ENCODE data around the gene PRICKLE3.
A peak's percentile ranks its signal among the peaks of the same experiment; 100 is the strongest.

Gene PRICKLE3

GRCh38 chrX:49165901-49166881 lies 20.0 kb downstream of the PRICKLE3 start:
- peak; percentile 62 for DNase-seq (ENCODE audit: low read depth)
- peak overlapping the region; percentile 59 for H3K4me3 ChIP-seq (ENCODE audit: low read length)
- TF ChIP-seq CTCF (conservative IDR thresholded peaks at IDR 0.05; ENCODE audit: low read length), result peak; percentile 21; the same call in 1 of the 2 replicates

- DNase-seq (ENCODE audit: low read depth), result no peak
- H3K4me3 ChIP-seq (ENCODE audit: low read length), result no peak overlapping the region
- TF ChIP-seq CTCF (conservative IDR thresholded peaks at IDR 0.05; ENCODE audit: low read length), result no peak
Observed at GRCh38 chrX:49164589-49165360, 21.4 kb downstream of the PRICKLE3 start.

- TF ChIP-seq CTCF (conservative IDR thresholded peaks at IDR 0.05; ENCODE audit: low read length), result peak; percentile 30
- DNase-seq (ENCODE audit: low read depth), result peak; percentile 75
- peak overlapping the region; percentile 49 for H3K4me3 ChIP-seq (ENCODE audit: low read length)
Observed at GRCh38 chrX:49163555-49164419, 22.4 kb downstream of the PRICKLE3 start.

GRCh38 chrX:49162620-49163019 lies 23.6 kb downstream of the PRICKLE3 start, which contains the start of gene MAGIX:
Gene MAGIX (plus strand): TSS chrX:49162758. CDS start chrX:49162890, 132 bp downstream.
- peak within 1 kb of the TSS; percentile 49 for H3K4me3 ChIP-seq (ENCODE audit: low read length)
- no peak for TF ChIP-seq CTCF (conservative IDR thresholded peaks at IDR 0.05; ENCODE audit: low read length)
- DNase-seq (ENCODE audit: low read depth), result no peak

- DNase-seq (ENCODE audit: low read depth), result no peak
- H3K4me3 ChIP-seq (ENCODE audit: low read length), result no peak overlapping the region
- TF ChIP-seq CTCF (conservative IDR thresholded peaks at IDR 0.05; ENCODE audit: low read length), result no peak
Observed at GRCh38 chrX:49161632-49162031, 24.5 kb downstream of the PRICKLE3 start.

- DNase-seq (ENCODE audit: low read depth), result no peak
- no peak overlapping the region for H3K4me3 ChIP-seq (ENCODE audit: low read length)
- TF ChIP-seq CTCF (conservative IDR thresholded peaks at IDR 0.05; ENCODE audit: low read length), result no peak
Observed at GRCh38 chrX:49160908-49161307, 25.3 kb downstream of the PRICKLE3 start.
